PFSK-1 (cell line): ENCODE results near the gene KLK1.

Source experiments
- FOXP2 ChIP-seq: optimal IDR thresholded peaks from 2 replicates; pipeline ENCODE3; 2011; ENCODE audit warnings: borderline replicate concordance, control low read depth, inconsistent platforms; ENCODE audit not compliant: insufficient read depth; ENCODE audit errors: extremely low read length, extremely low read depth
- POLR2AphosphoS5 ChIP-seq: IDR thresholded peaks from 2 replicates; pipeline ENCODE4 v1.6.1; 2012; ENCODE audit warnings: low read depth, mild to moderate bottlenecking, control low read depth, low read length, moderate library complexity
- SIN3A ChIP-seq: IDR thresholded peaks from 2 replicates; pipeline ENCODE4 v1.6.1; 2012; ENCODE audit warnings: mild to moderate bottlenecking, low read length, moderate library complexity, borderline replicate concordance; ENCODE audit not compliant: insufficient read depth
- TF ChIP-seq, protein P1 (sequence below), 2 experiments: IDR thresholded peaks; 2 replicates each; pipeline versions ENCODE4 v1.6.1 to v1.8.0; 2011 to 2012; ENCODE audit warnings: low read depth in 2 of 2, low read length in 2 of 2, control low read depth in 1 of 2, inconsistent platforms in 1 of 2, mild to moderate bottlenecking in 1 of 2, moderate library complexity in 1 of 2; ENCODE audit not compliant: insufficient read depth in 1 of 2

DNA sequence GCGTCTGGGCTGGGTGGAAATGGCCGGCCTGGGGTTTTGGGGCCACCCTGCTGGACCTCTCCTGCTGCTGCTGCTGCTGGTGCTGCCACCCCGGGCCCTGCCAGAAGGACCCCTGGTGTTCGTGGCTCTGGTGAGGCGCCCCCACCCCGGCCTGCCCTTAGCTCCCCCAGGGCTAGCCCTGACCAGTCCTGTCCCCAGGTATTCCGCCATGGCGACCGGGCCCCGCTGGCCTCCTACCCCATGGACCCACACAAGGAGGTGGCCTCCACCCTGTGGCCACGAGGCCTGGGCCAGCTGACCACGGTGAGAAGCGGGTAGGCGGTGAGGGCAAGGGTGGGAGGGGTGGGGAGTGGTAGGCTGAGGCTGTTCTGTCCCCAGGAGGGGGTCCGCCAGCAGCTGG is 33.2 kb downstream of the KLK1 start, which contains the start of gene ACP4:
- TF ChIP-seq FOXP2 (no peak), SIN3A (no peak), POLR2AphosphoS5 (no peak)
- TF ChIP-seq, protein P1, sequence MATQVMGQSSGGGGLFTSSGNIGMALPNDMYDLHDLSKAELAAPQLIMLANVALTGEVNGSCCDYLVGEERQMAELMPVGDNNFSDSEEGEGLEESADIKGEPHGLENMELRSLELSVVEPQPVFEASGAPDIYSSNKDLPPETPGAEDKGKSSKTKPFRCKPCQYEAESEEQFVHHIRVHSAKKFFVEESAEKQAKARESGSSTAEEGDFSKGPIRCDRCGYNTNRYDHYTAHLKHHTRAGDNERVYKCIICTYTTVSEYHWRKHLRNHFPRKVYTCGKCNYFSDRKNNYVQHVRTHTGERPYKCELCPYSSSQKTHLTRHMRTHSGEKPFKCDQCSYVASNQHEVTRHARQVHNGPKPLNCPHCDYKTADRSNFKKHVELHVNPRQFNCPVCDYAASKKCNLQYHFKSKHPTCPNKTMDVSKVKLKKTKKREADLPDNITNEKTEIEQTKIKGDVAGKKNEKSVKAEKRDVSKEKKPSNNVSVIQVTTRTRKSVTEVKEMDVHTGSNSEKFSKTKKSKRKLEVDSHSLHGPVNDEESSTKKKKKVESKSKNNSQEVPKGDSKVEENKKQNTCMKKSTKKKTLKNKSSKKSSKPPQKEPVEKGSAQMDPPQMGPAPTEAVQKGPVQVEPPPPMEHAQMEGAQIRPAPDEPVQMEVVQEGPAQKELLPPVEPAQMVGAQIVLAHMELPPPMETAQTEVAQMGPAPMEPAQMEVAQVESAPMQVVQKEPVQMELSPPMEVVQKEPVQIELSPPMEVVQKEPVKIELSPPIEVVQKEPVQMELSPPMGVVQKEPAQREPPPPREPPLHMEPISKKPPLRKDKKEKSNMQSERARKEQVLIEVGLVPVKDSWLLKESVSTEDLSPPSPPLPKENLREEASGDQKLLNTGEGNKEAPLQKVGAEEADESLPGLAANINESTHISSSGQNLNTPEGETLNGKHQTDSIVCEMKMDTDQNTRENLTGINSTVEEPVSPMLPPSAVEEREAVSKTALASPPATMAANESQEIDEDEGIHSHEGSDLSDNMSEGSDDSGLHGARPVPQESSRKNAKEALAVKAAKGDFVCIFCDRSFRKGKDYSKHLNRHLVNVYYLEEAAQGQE (IDR thresholded peaks at IDR 0.05; ENCODE audit: insufficient read depth in 1 of 2, low read depth in 2 of 2, low read length in 2 of 2), result no peak
